GM12891 (cell line): Measurements from ENCODE around the gene METTL24.
"Not testable (repeated sequence)": the region's sequence is repeated elsewhere in the genome, so short reads cannot be mapped to it uniquely, and the experiment has no call there.

Source experiments
- DNase-seq: peaks from one replicate; pipeline ENCODE4 v3.0.0; 2011; ENCODE audit warnings: low spot score; ENCODE audit not compliant: insufficient read length
- FAIRE-seq: peaks from 2 replicates; lab custom pipeline; 2011; peaks lifted over from hg19 to GRCh38; lab: Jason Lieb, UNC
- PAX5 ChIP-seq: IDR thresholded peaks from 2 replicates; pipeline ENCODE4 v1.6.1; 2011; ENCODE audit warnings: low read length, moderate library complexity, mild to moderate bottlenecking; ENCODE audit not compliant: insufficient read depth, severe bottlenecking
- POLR2A ChIP-seq: IDR thresholded peaks from 2 replicates; pipeline ENCODE4 v1.6.1; 2011; ENCODE audit warnings: low read depth, low read length, control low read depth
- POLR2AphosphoS5 ChIP-seq: IDR thresholded peaks from 2 replicates; pipeline ENCODE4 v1.6.1; 2011; ENCODE audit warnings: low read depth, low read length, control low read depth
- POU2F2 ChIP-seq: IDR thresholded peaks from 2 replicates; pipeline ENCODE4 v1.6.1; 2011; ENCODE audit warnings: low read depth, mild to moderate bottlenecking, control low read depth, low read length, moderate library complexity
- SPI1 ChIP-seq: IDR thresholded peaks from 2 replicates; pipeline ENCODE4 v1.6.1; 2011; ENCODE audit warnings: low read depth, low read length, control low read depth
- TAF1 ChIP-seq: IDR thresholded peaks from 2 replicates; pipeline ENCODE4 v1.6.1; 2011; ENCODE audit warnings: low read depth, low read length, control low read depth

The METTL24 gene

GRCh38 chr6:110319381-110319780, 38.8 kb downstream of the METTL24 start:
- TF ChIP-seq POLR2AphosphoS5 (no peak), POLR2A (no peak), PAX5 (no peak), SPI1 (no peak), POU2F2 (no peak), TAF1 (no peak)
- FAIRE-seq (no peak), DNase-seq (no peak)

GRCh38 chr6:110318971-110319370, 39.2 kb downstream of the METTL24 start:
- FAIRE-seq, result no peak
- TF ChIP-seq POU2F2 (no peak), POLR2AphosphoS5 (no peak), TAF1 (no peak), SPI1 (no peak), PAX5 (no peak), POLR2A (no peak)
- no peak for DNase-seq

- no peak for FAIRE-seq
- DNase-seq, result no peak
- TF ChIP-seq POLR2AphosphoS5 (no peak), POU2F2 (no peak), PAX5 (no peak)
These were observed 40.5 kb downstream of the METTL24 start for GRCh38 chr6:110317646-110318045.

GRCh38 chr6:110317189-110317588, 41.0 kb downstream of the METTL24 start:
- TF ChIP-seq SPI1 (no peak), POLR2AphosphoS5 (no peak), TAF1 (no peak), POU2F2 (no peak), POLR2A (no peak), PAX5 (no peak)
- DNase-seq (no peak), FAIRE-seq (no peak)

- DNase-seq (no peak), FAIRE-seq (no peak)
- TF ChIP-seq POLR2A (no peak), POLR2AphosphoS5 (no peak), TAF1 (no peak), POU2F2 (no peak), SPI1 (no peak), PAX5 (no peak)
These were observed 42.2 kb downstream of the METTL24 start for GRCh38 chr6:110315869-110316398.

- no peak for TF ChIP-seq POLR2A
- TF ChIP-seq POLR2AphosphoS5, result no peak
- TF ChIP-seq POU2F2, result no peak
- TF ChIP-seq PAX5, result no peak
- no peak for TF ChIP-seq SPI1
- no peak for TF ChIP-seq TAF1
- no peak for FAIRE-seq
- no peak for DNase-seq
These were observed 42.8 kb downstream of the METTL24 start for GRCh38 chr6:110315207-110315868.

GRCh38 chr6:110310861-110311446, 47.2 kb downstream of the METTL24 start:
- TF ChIP-seq POU2F2 (no peak), SPI1 (no peak), TAF1 (no peak), POLR2A (no peak), PAX5 (no peak), POLR2AphosphoS5 (no peak)
- DNase-seq (no peak), FAIRE-seq (no peak)

- DNase-seq, FAIRE-seq: not testable (repeated sequence)
These were observed 48.7 kb downstream of the METTL24 start for GRCh38 chr6:110309432-110309831.

- FAIRE-seq (no peak), DNase-seq (no peak)
- TF ChIP-seq SPI1 (peak; percentile 86), TAF1 (no peak)
These were observed 50.8 kb downstream of the METTL24 start for GRCh38 chr6:110307368-110307767.

GRCh38 chr6:110305832-110306231, 52.3 kb downstream of the METTL24 start:
- not testable (repeated sequence) for FAIRE-seq, DNase-seq

- DNase-seq, FAIRE-seq: not testable (repeated sequence)
These were observed 54.5 kb downstream of the METTL24 start for GRCh38 chr6:110303692-110304091.
